ENCODE measurements around the gene GALNT9. TPM values are rescaled to one million over a fixed set of nuclear protein-coding genes. Genes with fewer than 3 reads are reported as not detected.

Gene GALNT9
- total RNA-seq, 1 donor from 2014 or later, result 2.1 TPM

- Mint-ChIP-seq H3K4me1 (ENCODE audit: low read depth, unreplicated experiment) (no peaks in the 10 kb centered on the region), H3K4me3 (ENCODE audit: unreplicated experiment) (no peak overlapping the region), H3K9me3 (ENCODE audit: unreplicated experiment) (no peaks in the 10 kb centered on the region), H3K27ac (ENCODE audit: unreplicated experiment) (no peak overlapping the region), H3K27me3 (ENCODE audit: low read depth, unreplicated experiment) (peaks cover 58% of the 10 kb centered on the region), H3K36me3 (ENCODE audit: low read depth, unreplicated experiment) (peaks cover 7% of the 10 kb centered on the region)
- DNase-seq (ENCODE audit: low read depth) (no peak), FAIRE-seq (no peak)
- Histone ChIP-seq H3K27me3 (ENCODE audit: insufficient read depth, low read length) (no peaks in the 10 kb centered on the region), H3K4me3 (ENCODE audit: insufficient read depth, low read depth, low read length) (no peak overlapping the region), H3K9ac (ENCODE audit: low read length) (no peak overlapping the region), H3K9me3 (ENCODE audit: insufficient read depth, low read depth, low read length) (no peaks in the 10 kb centered on the region), H2AFZ (ENCODE audit: low read depth, low read length) (no peak overlapping the region), H4K20me1 (ENCODE audit: insufficient read depth, low read length) (no peaks in the 10 kb centered on the region), H3K27ac (ENCODE audit: low read depth, low read length) (no peak overlapping the region), H3K79me2 (ENCODE audit: insufficient read depth, low read length) (no peaks in the 10 kb centered on the region), H3K36me3 (ENCODE audit: insufficient read depth, low read length) (no peaks in the 10 kb centered on the region), H3K4me2 (ENCODE audit: low read length) (no peak overlapping the region), H3K4me1 (ENCODE audit: insufficient read depth, low read length) (no peaks in the 10 kb centered on the region)
- no peak for TF ChIP-seq EZH2 (IDR thresholded peaks at IDR 0.05; ENCODE audit: insufficient read depth, low read length)
- no peak for TF ChIP-seq CTCF (IDR thresholded peaks at IDR 0.05; ENCODE audit: insufficient read depth, low read depth, low read length)
These were observed 71.4 kb downstream of the GALNT9 start for GRCh38 chr12:132257955-132258490.

GRCh38 chr12:132257206-132257954, 72.0 kb downstream of the GALNT9 start:
- H3K27me3 ChIP-seq (ENCODE audit: insufficient read depth, low read length), result no peaks in the 10 kb centered on the region
- H3K4me3 Mint-ChIP-seq (ENCODE audit: unreplicated experiment), result no peak overlapping the region

More at GRCh38 chr12:132257206-132257954, 72.0 kb downstream of the GALNT9 start:
- Mint-ChIP-seq H3K4me1 (ENCODE audit: low read depth, unreplicated experiment) (no peaks in the 10 kb centered on the region), H3K27ac (ENCODE audit: unreplicated experiment) (no peak overlapping the region), H3K36me3 (ENCODE audit: low read depth, unreplicated experiment) (peaks cover 7% of the 10 kb centered on the region), H3K9me3 (ENCODE audit: unreplicated experiment) (no peaks in the 10 kb centered on the region), H3K27me3 (ENCODE audit: low read depth, unreplicated experiment) (peaks cover 55% of the 10 kb centered on the region)
- DNase-seq (ENCODE audit: low read depth) (no peak), FAIRE-seq (no peak)
- no peak overlapping the region for H3K4me2 ChIP-seq (ENCODE audit: low read length)
- no peaks in the 10 kb centered on the region for H3K9me3 ChIP-seq (ENCODE audit: insufficient read depth, low read depth, low read length)
- H3K4me1 ChIP-seq (ENCODE audit: insufficient read depth, low read length), result no peaks in the 10 kb centered on the region
- TF ChIP-seq CTCF (IDR thresholded peaks at IDR 0.05; ENCODE audit: insufficient read depth, low read depth, low read length), result no peak
- TF ChIP-seq EZH2 (IDR thresholded peaks at IDR 0.05; ENCODE audit: insufficient read depth, low read length), result no peak
- no peak overlapping the region for H2AFZ ChIP-seq (ENCODE audit: low read depth, low read length)
- no peak overlapping the region for H3K4me3 ChIP-seq (ENCODE audit: insufficient read depth, low read depth, low read length)
- H3K9ac ChIP-seq (ENCODE audit: low read length), result no peak overlapping the region
- H3K27ac ChIP-seq (ENCODE audit: low read depth, low read length), result no peak overlapping the region
- no peaks in the 10 kb centered on the region for H3K79me2 ChIP-seq (ENCODE audit: insufficient read depth, low read length)
- H4K20me1 ChIP-seq (ENCODE audit: insufficient read depth, low read length), result no peaks in the 10 kb centered on the region
- no peaks in the 10 kb centered on the region for H3K36me3 ChIP-seq (ENCODE audit: insufficient read depth, low read length)

Measured in astrocyte (in vitro differentiated cells and primary cell).